Stimulated activated CD8-positive, alpha-beta memory T cell treated with anti-CD3 and anti-CD28 coated beads, Interleukin-15, amount 100 ng/mL, for 1 hour (primary cell): ENCODE results near the gene TESK2.
A peak's percentile ranks its signal among the peaks of the same experiment; 100 is the strongest.
"Not testable (repeated sequence)": the region's sequence is repeated elsewhere in the genome, so short reads cannot be mapped to it uniquely, and the experiment has no call there.

ENCODE experiments used
- DNase-seq: peaks from one replicate; pipeline ENCODE4 v3.0.0-alpha.2; 2020; ENCODE audit warnings: low read depth

Gene TESK2

DNA sequence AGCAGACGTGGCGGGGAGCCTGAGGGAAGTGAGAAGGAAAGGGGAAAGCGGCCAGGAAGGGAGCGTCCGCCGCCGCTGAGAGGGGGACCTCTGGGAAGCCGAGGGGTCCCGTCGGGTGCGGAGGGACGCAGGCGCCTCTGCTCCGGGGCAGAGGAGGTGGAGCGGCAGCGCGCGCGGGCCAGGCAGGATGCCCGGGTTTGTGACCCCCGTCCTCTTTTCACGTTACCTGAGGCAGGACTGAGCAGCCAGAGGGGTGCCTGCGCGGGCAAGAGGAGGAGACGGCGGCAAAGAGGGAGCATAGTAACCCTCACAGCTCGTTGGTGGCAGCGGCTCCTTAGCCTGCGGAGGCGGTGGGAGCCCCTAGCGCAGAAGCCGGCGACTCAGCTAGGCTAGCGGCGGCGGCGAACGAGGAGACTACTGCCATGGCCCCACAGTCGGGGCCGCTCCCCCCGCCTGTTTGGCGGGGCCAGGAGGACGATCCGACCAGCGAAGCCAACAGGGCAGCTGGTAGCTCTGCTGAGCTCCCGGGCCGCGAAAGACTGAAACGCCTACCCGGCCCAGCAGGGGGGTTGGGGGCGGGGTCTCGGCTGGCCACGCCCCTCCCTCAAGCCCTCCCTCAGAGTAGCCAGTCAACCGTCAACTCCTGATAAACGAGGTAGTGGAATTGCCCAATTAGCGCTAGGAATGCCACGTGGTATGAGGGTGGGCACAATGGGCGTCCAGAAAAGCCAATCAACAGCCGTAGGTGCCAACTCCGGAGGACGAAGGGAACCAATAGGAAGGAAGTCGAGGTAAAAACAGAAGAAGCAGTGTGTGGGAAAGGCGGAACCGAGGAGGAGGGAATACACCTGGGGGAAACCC, at the start of gene TESK2:
Gene TESK2, minus strand, starts transcription at position 538 of the 861 bp plus-strand sequence. CDS start 33,378 bp downstream, outside the sequence.
- peak; percentile 89 for DNase-seq

DNA sequence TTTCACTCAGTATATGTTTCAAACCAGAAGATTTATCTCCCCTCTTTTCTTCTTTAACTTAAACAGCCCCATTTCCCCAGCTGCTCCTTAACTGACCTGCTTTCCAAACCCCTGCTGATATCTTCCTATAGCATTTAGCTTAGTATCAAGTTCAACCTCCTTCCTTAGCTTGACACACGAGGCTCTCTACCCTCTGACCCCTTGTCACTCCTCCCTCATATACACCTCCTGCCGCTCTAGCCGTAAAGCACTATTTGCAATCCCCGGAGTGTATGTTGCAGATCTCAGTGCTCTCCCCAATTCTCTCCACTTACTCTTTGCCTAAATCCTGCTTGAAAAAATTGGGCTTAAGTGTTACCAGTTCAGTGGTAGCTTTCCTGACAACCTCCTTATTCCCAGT, 45.9 kb upstream of the TESK2 start:
- DNase-seq = no peak

- DNase-seq = no peak
These were observed 45.2 kb upstream of the TESK2 start for GRCh38 chr1:45535988-45536766.

DNA sequence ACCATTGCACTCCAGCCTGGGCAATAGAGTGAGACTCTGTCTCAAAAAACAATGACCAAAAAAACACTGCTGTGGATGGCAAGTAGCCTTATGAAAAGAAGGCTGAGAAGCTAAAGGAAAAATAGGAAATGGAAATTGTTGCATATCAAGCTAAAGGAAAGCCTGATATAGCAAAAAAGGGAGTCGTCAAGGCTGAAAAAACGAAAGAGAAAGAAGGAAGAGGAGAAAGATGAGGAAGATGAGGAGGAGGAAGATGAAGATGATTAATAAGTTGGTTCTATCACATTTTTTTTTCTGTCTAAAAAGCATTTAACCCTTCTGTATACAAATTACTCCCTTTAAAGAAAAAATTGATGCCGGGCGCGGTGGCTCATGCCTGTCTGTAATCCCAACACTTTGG, 40.9 kb upstream of the TESK2 start:
- DNase-seq = no peak

GRCh38 chr1:45530632-45531135, 39.7 kb upstream of the TESK2 start:
- DNase-seq = no peak

GRCh38 chr1:45526135-45526644, 35.2 kb upstream of the TESK2 start:
- no peak for DNase-seq

DNA sequence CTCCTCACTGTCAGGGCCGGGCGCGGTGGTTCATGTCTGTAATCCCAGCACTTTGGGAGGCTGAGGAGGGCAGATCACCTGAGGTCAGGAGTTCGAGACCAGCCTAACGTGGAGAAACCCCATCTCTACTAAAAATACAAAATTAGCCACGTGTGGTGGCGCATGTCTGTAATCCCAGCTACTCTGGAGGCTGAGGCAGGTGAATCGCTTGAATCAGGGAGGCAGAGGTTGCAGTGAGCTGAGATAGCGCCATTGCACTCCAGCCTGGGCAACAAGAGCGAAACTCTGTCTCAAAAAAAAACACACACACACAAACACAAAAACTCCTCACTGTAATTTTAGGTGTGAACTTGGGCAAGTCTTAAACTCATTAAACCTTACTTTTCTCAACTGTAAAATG, 33.0 kb upstream of the TESK2 start:
- not testable (repeated sequence) for DNase-seq

DNA sequence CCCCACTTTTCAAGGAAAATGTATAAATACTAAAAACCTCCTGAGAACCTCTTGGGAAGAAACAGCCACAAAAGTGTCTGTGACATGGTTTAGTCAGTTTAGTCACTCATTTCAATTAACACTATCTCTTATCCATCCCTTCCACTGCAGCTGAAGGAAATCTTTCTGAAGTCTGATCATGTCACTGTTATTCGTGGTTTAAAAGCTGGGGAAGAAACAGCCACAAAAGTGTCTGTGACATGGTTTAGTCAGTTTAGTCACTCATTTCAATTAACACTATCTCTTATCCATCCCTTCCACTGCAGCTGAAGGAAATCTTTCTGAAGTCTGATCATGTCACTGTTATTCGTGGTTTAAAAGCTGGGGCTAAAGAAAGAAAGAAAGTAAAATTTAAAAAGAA, 32.6 kb upstream of the TESK2 start:
- not testable (repeated sequence) for DNase-seq

GRCh38 chr1:45522324-45523104, 31.6 kb upstream of the TESK2 start:
- no peak for DNase-seq

GRCh38 chr1:45521413-45522323, 30.7 kb upstream of the TESK2 start, which contains the start of gene PRDX1:
Gene PRDX1, minus strand, starts transcription at chr1:45521884. Its CDS starts 2,841 bp downstream, at chr1:45519043.
- DNase-seq = peak; percentile 91

- not testable (repeated sequence) for DNase-seq
These were observed 28.8 kb upstream of the TESK2 start for GRCh38 chr1:45519774-45520173.

GRCh38 chr1:45518910-45519309, 27.9 kb upstream of the TESK2 start:
- no peak for DNase-seq

- not testable (repeated sequence) for DNase-seq
These were observed 27.4 kb upstream of the TESK2 start for GRCh38 chr1:45518366-45518765.

- DNase-seq = no peak
These were observed 25.5 kb upstream of the TESK2 start for GRCh38 chr1:45516465-45516864.

- no peak for DNase-seq
These were observed 25.1 kb upstream of the TESK2 start for GRCh38 chr1:45516036-45516435.

GRCh38 chr1:45513532-45514260, 22.7 kb upstream of the TESK2 start:
- DNase-seq = not testable (repeated sequence)

DNA sequence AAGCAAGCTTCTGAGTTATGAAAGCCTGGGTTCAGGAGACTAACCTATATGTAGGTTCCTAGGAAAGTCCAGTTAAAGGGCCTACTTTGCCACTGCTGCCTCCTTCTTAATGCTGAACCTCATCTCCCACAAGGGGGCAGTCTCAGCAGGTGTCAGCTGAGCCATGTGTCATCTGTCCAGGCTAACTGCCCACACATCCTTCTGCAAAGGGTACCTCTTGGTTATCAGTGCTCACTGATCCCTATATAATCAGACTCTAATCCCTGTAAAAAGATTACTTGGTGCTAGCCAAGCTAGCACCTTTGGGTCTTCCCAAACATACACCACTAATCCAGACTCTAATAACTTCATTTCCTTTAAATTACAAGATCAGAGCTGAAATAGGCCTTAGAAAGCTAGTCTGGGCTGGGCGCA, 21.7 kb upstream of the TESK2 start:
- DNase-seq = peak; percentile 16

GRCh38 chr1:45510972-45511527, 20.1 kb upstream of the TESK2 start:
- no peak for DNase-seq
